CD4-positive, alpha-beta T cell (primary cell): ENCODE results near the gene FXR2. TPM values are rescaled to one million over a fixed set of nuclear protein-coding genes. Genes with fewer than 3 reads are reported as not detected.
"Not testable (repeated sequence)": the region's sequence is repeated elsewhere in the genome, so short reads cannot be mapped to it uniquely, and the experiment has no call there.

Source experiments
- ATAC-seq: fragments of 200-7000 bp; cut with Tn5 transposase; one replicate; pipeline ENCODE4 v1.10.0; 2022; ENCODE audit warnings: mild to moderate bottlenecking; ENCODE audit not compliant: poor library complexity
- CTCF ChIA-PET: fragments of 350-600 bp; sonication (Branson Sonifier 250); formaldehyde crosslinking; loops from one replicate; lab custom pipeline; 2021; ENCODE audit warnings: antibody characterized with exemption, inconsistent platforms; lab: Charles Lee
- POLR2A ChIA-PET: fragments of 350-600 bp; sonication (Branson Sonifier 250); formaldehyde crosslinking; loops from one replicate; lab custom pipeline; 2021; ENCODE audit warnings: antibody characterized with exemption, inconsistent platforms; lab: Charles Lee
- DNase-seq, 14 experiments: peaks; one replicate each; pipeline ENCODE4 v3.0.0-alpha.2; 2013 to 2020; ENCODE audit warnings: mixed read lengths in 2 of 14
- H3K27ac ChIP-seq, 2 donors: one replicate each; pipeline versions ENCODE4 v1.5.1 to v1.7.0; 2013; ENCODE audit warnings: low read length in 2 of 2, low read depth in 1 of 2, mild to moderate bottlenecking in 1 of 2
- H3K27me3 ChIP-seq, 2 experiments: 1 replicate in 1 of 2; 2 replicates in 1 of 2; pipeline versions ENCODE4 v1.6.1 to v1.7.0; 2013; ENCODE audit warnings: low read length in 2 of 2, control low read depth in 1 of 2, mild to moderate bottlenecking in 1 of 2, moderate library complexity in 1 of 2; ENCODE audit not compliant: insufficient read depth in 2 of 2, control insufficient read depth in 1 of 2
- H3K36me3 ChIP-seq: one replicate; pipeline ENCODE4 v1.6.1; 2013; ENCODE audit warnings: low read length, control low read depth; ENCODE audit not compliant: insufficient read depth
- H3K4me1 ChIP-seq: one replicate; pipeline ENCODE4 v1.6.1; 2013; ENCODE audit warnings: low read length, control low read depth; ENCODE audit not compliant: insufficient read depth
- H3K4me3 ChIP-seq: one replicate; pipeline ENCODE4 v1.5.1; 2013; ENCODE audit warnings: mild to moderate bottlenecking, low read length, moderate library complexity
- H3K9me3 ChIP-seq, 2 experiments: 1 replicate in 1 of 2; 2 replicates in 1 of 2; pipeline versions ENCODE4 v1.6.1 to v1.7.0; 2013; ENCODE audit warnings: low read length in 2 of 2, mild to moderate bottlenecking in 2 of 2, control low read depth in 1 of 2, moderate library complexity in 1 of 2; ENCODE audit not compliant: control insufficient read depth in 1 of 2, insufficient read depth in 1 of 2
- H3K27ac Mint-ChIP-seq: one replicate; pipeline ENCODE4 v1.8.0; 2020; ENCODE audit warnings: mixed read lengths
- H3K27me3 Mint-ChIP-seq: one replicate; pipeline ENCODE4 v1.8.0; 2021; ENCODE audit warnings: mixed read lengths
- H3K36me3 Mint-ChIP-seq: one replicate; pipeline ENCODE4 v1.8.0; 2021; ENCODE audit warnings: low read depth, mixed read lengths
- H3K4me1 Mint-ChIP-seq: one replicate; pipeline ENCODE4 v1.8.0; 2021; ENCODE audit warnings: low read depth, mixed read lengths
- H3K4me3 Mint-ChIP-seq: one replicate; pipeline ENCODE4 v1.8.0; 2020; ENCODE audit warnings: mild to moderate bottlenecking, mixed read lengths
- H3K9me3 Mint-ChIP-seq: one replicate; pipeline ENCODE4 v1.8.0; 2020; ENCODE audit warnings: mixed read lengths
- CTCF ChIP-seq: fragments of 200-600 bp; IDR thresholded peaks from one replicate; pipeline ENCODE4 v1.8.0; 2022; ENCODE audit warnings: antibody characterized with exemption, mild to moderate bottlenecking
- intact Hi-C, 2 experiments: fragments of 100-400 bp; cut with DNase I in 1 of 2; cut with micrococcal nuclease in 1 of 2; formaldehyde crosslinking; loops; one replicate each; pipeline versions ENCODE4 v1.15.1 to v1.9.0; 2023 to 2025; cut with DNase I, micrococcal nuclease
- total RNA-seq, 174 experiments: library from RNA in 2 of 174; stranded (reverse) in 2 of 174; gene quantifications; one replicate each; pipeline ENCODE4 v1.2.3 and lab custom pipeline; 2021 to 2026

Gene FXR2
- total RNA-seq, 2 experiments from 2014 or later: 20.6 to 22.5 TPM

DNA sequence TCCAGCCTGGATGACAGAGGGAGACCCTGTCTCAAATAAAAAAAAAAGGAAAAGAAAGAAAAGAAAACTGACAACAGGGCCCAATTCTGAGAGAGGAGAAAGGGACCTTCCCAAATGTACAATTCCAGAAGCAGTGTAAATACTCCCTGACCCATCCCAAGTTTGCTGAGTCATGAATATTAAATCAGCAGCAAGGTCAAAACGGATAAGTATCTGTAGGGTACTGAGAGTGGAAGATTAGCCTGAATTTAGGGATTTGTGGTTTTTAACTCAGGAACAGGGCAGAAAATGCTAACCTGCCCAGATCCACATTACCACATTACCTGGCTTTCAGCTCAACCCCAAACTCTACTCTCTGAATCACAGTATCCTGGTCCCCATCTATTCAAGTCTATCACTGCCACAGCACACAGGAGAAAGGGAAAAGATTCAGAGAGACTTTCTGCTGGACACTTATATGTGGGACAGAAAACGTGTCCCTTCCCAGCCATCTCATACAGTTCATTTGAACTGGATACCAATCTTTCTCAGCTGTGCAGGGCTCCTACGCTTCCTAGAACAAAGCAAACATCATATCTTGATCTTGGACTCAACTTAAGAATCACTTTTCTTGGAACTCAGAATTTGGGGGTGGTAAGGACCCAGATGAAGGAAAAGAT lies 2.9 kb downstream of the FXR2 start:
- intact Hi-C loops: loop anchor here in 1 of 2 experiments (2.0 kb wide), 1 partner anchor 21 kb away; the partner anchor contains the start of gene SOX15
- Mint-ChIP-seq H3K36me3 (peaks cover 39% of the 10 kb centered on the region), H3K9me3 (no peaks in the 10 kb centered on the region), H3K4me3 (peak overlapping the region; percentile 82), H3K27ac (peak overlapping the region; percentile 87), H3K27me3 (no peaks in the 10 kb centered on the region), H3K4me1 (peaks cover 52% of the 10 kb centered on the region)
- peaks cover 4% of the 10 kb centered on the region for H3K36me3 ChIP-seq
- H3K27me3 ChIP-seq: no peaks in the 10 kb centered on the region
- peaks cover 36% of the 10 kb centered on the region for H3K4me1 ChIP-seq
- H3K4me3 ChIP-seq: no peak overlapping the region
- TF ChIP-seq CTCF: no peak
- no peaks in the 10 kb centered on the region for H3K9me3 ChIP-seq
- ChIA-PET POLR2A (interaction anchor here (1.2 to 4.2 kb wide), 2 partner anchors 75 kb away, joined by 3 to 158 read pairs; partner anchors contain the start of genes TP53 and WRAP53), CTCF (interaction anchor here (1.6 to 2.3 kb wide), 2 partner anchors 22 to 76 kb away, joined by 4 to 9 read pairs; partner anchors contain the start of genes SOX15 and TP53)
- no peak overlapping the region for H3K27ac ChIP-seq
- ATAC-seq: no peak
- no peak for DNase-seq

GRCh38 chr17:7610641-7611040 lies 4.1 kb downstream of the FXR2 start:
- DNase-seq (no peak), ATAC-seq (no peak)
- no peaks in the 10 kb centered on the region for H3K27me3 Mint-ChIP-seq
- H3K36me3 Mint-ChIP-seq: peaks cover 49% of the 10 kb centered on the region
- POLR2A ChIA-PET: interaction anchor here (0.6 to 2.2 kb wide), 4 partner anchors 27 to 126 kb away, joined by 3 to 7 read pairs (median 3); partner anchors contain the start of genes MPDU1 and POLR2A
- peaks cover 34% of the 10 kb centered on the region for H3K4me1 ChIP-seq
- intact Hi-C loops: loop anchor here in 1 of 2 experiments (2.0 kb wide), 1 partner anchor 20 kb away; the partner anchor contains the start of gene SOX15
- peak overlapping the region; percentile 56 for H3K4me3 Mint-ChIP-seq
- H3K4me1 Mint-ChIP-seq: peaks cover 59% of the 10 kb centered on the region
- no peak overlapping the region for H3K27ac ChIP-seq
- no peaks in the 10 kb centered on the region for H3K9me3 ChIP-seq
- CTCF ChIA-PET: interaction anchor here (2.3 kb wide), 1 partner anchor 77 kb away, joined by 9 read pairs; the partner anchor contains the start of gene TP53
- H3K36me3 ChIP-seq: peaks cover 11% of the 10 kb centered on the region
- no peaks in the 10 kb centered on the region for H3K9me3 Mint-ChIP-seq
- TF ChIP-seq CTCF: no peak
- no peak overlapping the region for H3K27ac Mint-ChIP-seq
- no peak overlapping the region for H3K4me3 ChIP-seq
- no peaks in the 10 kb centered on the region for H3K27me3 ChIP-seq

GRCh38 chr17:7606280-7606679 lies 8.4 kb downstream of the FXR2 start:
- Mint-ChIP-seq H3K4me3 (no peak overlapping the region), H3K4me1 (peaks cover 28% of the 10 kb centered on the region), H3K36me3 (peaks cover 65% of the 10 kb centered on the region), H3K27me3 (no peaks in the 10 kb centered on the region), H3K9me3 (no peaks in the 10 kb centered on the region), H3K27ac (no peak overlapping the region)
- H3K4me1 ChIP-seq: no peaks in the 10 kb centered on the region
- POLR2A ChIA-PET: no interaction called here
- peaks cover 45% of the 10 kb centered on the region for H3K36me3 ChIP-seq
- ATAC-seq (no peak), DNase-seq (no peak)
- CTCF ChIA-PET: no interaction called here
- intact Hi-C loops: no loop called here
- H3K27me3 ChIP-seq: no peaks in the 10 kb centered on the region
- no peaks in the 10 kb centered on the region for H3K9me3 ChIP-seq
- no peak overlapping the region for H3K27ac ChIP-seq
- H3K4me3 ChIP-seq: no peak overlapping the region
- TF ChIP-seq CTCF: no peak

- H3K27ac Mint-ChIP-seq, CTCF ChIA-PET, H3K9me3 Mint-ChIP-seq, H3K4me3 ChIP-seq, H3K4me1 Mint-ChIP-seq, ATAC-seq, H3K9me3 ChIP-seq, DNase-seq, H3K27me3 ChIP-seq, H3K4me1 ChIP-seq, POLR2A ChIA-PET, H3K27ac ChIP-seq, H3K27me3 Mint-ChIP-seq, H3K4me3 Mint-ChIP-seq, intact Hi-C loops: not testable (repeated sequence)
- H3K36me3 Mint-ChIP-seq: peaks cover 87% of the 10 kb centered on the region
- peaks cover 86% of the 10 kb centered on the region for H3K36me3 ChIP-seq
These were observed 17.1 kb downstream of the FXR2 start for GRCh38 chr17:7597561-7597960.
